Stimulated activated CD8-positive, alpha-beta memory T cell treated with anti-CD3 and anti-CD28 coated beads, Interleukin-7, amount 100 ng/mL, for 1 hour (primary cell): Measurements from ENCODE around the gene NFIA.

Experiments
- DNase-seq, 2 donors: peaks; one replicate each; pipeline ENCODE4 v3.0.0-alpha.2; 2020; ENCODE audit warnings: low read depth in 2 of 2

Gene NFIA

DNA sequence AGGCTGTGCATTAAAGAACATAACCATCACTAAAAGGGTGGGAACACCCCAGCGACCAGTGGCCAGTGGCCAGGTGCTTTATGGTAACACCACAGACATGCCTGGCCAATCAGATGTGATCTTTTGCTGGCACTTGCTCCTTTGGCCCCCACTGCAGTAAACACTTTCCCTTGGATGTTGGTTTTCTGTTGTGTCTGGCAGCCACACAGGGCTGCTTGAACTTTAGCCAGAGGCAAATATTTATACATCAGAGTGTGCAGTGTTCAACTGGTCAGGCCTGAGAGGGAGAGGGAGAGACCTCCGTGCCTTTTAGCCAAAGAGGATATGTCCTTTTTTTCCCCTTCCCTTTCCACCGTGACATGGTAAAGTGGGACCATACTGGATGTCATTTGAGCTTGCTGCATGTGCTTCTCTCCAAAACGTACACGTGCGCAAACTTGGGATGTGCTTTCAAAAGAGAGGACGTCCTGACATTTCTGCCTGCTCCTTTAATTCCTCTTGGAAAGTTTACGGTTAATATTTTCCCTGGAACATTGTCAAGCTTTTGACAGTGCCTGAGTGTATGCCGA, 101.2 kb downstream of the NFIA start:
- no peak for DNase-seq

DNA sequence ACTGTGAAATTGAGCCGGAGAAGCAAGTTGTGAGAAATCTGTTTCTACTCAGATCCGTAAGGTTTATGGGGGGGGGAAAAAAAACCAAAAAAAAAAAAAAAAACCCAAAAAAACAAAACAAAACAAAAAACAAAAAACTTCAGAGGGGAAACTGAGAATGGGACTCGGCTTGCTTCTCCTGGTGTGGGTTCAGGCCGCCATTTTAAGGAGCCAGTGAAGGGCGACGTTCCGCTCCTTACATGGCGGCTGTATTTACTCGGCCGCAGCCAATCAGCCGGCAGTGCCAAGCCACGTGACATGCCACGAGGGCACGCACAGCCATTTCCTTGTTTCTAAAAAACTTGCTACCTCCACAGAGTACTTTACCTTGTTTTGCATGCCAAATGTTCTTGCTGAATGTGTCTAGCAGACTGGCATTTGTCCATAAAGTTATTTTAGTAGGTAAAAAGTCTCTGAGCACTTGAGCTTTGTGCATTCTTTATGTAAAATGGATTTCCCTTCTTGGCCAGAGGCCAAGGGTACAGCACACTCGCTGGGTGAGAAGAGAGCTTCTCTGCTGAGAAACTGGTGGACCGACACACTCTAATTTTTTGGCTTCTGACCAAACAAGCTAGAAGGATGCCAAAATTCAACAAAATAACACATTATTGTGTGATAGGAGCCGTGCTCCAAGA, 101.8 kb downstream of the NFIA start:
- no peak for DNase-seq

DNA sequence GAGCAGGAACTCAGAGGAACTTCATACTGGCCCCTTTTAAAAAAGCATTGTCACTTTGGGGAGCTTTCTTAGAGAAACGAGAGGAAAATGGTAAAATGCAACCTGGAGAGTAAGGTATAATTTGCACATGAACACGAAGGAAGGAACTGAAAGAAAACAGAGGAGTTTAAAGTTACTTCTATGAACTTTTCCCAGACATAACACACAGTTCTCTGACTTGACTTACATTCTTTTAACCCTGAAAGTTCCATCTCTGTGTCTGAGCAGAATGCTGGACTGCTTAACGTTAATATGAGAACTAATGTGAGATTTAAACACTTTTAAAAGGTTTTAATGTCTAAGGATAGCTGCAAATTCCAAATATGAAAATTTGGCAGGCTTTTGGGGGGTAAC, 102.3 kb downstream of the NFIA start:
- no peak for DNase-seq

DNA sequence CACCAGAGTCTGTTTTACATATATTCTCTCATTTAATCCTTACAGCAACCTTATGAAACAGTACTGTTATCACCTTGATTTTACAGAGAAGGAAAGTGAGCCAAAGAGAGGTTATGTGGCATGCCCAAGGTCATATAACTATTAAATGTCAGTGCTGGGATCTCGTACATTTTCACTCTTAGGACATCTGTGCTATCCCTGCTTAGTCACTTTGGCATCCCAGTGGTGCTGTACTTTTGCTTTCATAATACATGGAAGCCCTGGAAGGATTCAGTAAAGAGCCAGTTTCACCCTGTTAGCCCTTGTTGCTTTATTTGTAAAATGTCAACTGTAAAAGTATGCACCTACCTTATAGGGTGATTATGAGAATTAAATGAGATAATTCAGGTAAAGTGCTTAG, 104.4 kb downstream of the NFIA start:
- DNase-seq, result no peak

DNA sequence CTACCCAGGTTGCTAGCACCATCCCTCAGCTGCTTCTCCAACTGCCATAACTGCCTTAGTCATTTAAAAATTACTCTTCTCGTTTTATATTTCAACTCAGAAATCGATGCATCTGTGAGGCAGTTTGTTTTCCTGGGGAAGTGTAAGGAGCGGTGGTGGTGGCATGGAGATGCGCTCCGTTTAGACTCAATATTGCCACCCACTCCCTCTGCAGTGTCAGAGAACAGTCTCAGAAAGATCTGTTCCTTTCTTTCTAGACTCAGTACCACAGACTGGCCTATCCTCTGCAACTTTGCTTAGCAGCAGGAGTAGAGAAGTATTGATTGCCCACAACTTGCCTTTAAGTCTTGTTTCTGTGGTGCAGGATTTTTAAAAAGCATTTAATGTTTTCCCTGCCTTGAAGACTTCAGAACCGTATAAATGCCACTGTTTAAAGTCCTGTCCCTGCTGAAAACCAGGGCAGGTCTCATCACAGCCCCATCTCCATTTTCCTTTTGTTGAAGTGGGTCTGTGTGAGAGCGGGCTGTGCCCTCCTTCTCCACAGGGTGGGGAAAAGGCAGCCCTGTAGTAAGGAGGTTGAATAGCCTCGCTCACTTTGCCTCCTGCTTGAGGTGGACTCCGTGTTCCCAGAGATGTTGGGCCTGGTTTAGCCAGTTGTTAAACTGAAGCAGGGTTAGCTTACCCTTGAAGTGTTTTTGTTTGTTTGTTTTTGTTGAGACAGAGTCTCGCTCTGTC, 105.2 kb downstream of the NFIA start:
- DNase-seq, result no peak

DNA sequence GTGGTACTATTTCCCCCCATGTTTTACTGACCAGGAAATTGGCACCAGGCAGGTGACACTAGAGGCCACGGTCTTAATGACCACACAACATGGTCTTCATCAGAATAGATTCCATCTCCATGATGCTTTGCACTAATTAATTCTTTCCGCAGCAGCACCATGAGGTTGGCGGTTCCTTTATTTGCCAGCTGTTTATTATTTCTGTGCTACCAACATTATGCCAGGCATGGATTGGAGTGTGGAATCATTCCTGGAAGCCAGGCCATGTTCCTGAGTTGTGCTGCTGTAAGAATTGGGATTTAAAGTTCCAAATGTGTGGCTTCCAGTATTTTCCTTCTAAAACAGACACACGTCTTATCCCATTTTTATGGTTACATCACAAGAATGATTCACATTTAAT, 107.8 kb downstream of the NFIA start:
- no peak for DNase-seq

DNA sequence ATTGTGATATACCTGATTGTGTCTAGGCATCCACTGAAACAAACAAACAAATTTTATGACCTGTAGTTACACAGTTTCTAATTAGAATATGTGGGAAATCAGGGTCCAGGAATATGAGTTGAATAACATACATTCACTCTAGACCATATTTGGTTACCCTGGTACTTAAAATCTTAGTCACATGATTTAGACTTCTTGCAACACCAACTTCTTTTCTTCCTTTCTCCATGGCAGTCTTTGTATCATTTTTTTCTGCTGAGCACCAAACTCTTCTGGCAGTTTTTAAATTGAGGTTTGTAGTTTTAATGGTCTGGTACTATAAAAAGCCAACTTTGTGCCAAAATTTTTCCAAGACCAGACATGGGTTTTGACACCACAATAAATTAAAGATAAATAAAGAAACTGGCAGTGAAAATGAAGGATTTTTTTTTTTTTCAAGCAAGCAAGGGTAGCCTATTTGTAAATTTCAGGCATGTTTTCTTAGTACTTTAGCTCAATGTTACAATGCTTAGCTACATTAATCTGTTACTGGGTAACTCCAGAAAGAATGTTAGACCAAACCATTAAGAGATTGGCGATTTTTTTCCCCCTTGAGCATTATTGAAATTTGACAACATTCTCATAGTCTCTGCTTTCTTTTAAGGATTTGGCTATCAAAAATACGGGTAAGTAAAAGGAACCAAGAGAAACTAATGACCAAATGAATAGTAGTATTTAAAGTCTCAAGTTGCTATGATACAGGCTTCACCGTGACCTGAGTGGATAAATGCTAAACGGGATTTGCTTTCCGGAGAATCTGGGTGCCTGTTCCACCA, 108.5 kb downstream of the NFIA start:
- DNase-seq, result no peak

DNA sequence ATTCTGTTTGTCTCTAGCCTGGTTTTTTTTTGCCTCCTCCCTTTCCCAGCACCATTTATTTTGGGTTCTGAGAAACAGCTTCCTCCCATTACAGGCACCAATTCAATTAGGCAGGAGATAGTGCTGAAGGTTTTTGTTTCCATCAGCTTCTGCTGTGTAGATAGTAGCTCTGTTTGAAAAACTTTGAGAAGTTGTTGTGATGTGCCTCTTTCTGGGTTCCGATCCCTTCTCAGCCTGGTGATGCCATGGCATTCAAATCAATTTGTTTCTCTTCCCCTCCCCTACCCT, 109.0 kb downstream of the NFIA start:
- DNase-seq, result no peak

DNA sequence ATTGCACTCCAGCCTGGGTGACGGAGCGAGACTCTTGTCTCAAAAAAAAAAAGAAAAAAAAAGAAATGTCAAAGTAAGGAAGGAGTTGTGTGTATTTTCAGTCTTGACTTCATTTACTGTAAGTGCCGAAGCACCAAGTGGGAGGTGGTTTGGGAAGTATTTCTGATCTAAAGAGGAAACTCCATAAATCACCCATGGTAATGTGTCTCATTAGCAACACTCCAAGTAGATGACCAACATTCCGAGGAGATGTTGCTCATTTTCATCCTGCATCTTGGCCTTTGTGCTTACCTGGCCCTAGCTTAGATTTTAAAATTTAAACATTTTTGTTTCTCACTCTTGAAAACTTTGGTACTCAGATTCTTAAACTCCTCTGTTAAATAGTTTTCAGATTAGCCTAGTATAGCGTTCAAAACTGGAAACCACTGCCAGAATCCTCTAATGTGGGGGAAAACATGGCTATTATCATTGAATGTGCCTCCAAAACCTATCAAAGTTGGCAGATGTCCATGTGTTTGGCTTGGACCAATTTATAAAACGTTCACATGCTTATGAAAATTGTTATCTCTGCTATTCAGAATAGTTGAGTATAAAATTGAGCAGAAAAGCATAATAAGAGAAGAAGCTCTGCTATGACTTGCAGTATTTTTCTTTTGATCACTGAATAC, 110.4 kb downstream of the NFIA start:
- DNase-seq, result no peak

DNA sequence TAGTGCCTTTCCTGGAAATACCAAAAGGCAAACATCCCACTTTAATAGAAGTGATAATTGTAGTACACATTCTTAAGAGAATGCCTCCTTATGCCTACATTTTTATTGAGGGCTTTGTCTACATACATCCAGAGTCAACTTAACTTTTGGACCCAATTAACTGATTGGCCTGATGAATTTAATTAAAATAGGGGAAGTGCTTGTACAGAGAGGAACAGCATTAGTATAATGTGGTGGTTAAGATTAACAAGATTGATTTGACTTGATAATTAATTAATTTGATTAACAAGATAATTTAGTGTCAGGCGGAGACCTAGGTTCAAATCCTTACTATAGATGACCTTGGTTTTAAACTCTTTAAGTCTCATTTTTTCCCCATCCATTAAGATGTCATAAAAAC, 111.4 kb downstream of the NFIA start:
- DNase-seq, result no peak

DNA sequence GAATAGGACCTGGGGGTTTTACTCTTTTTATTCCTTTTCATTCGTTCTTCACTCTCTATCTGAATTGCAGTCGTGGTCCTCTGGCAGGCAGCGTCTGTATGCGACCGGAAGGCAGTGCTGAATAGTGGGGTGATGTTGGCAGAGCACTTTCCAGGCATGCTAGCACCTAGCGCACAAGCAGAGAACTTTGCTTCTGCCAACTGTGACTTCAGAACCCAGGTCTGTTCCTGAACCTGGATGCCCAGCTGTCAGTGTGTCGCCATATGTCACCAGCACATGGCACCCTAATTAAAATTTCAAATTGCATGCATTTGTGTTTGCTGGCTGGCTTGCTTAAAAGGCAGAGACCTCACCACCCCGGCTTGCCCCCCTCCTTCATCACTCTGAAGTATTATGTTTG, 116.2 kb downstream of the NFIA start:
- DNase-seq, result no peak

DNA sequence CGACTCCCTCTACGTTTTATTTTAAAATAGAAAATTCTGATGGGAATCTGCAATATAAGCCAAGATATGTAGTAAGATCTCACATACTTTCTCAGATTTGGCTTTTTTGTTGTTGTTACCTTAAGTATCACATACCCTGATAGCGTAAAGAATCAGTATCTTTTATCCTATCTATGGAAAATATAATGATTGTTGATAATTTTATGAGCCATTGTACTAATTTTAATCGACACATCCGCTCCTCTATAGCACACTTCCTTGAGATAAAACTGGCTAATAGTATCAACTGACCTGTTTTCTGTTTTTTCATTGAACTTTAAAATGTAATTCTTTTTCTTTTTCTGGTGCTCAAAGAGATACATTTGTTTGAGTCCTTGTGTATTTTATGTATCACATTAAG, 118.7 kb downstream of the NFIA start:
- no peak for DNase-seq

DNA sequence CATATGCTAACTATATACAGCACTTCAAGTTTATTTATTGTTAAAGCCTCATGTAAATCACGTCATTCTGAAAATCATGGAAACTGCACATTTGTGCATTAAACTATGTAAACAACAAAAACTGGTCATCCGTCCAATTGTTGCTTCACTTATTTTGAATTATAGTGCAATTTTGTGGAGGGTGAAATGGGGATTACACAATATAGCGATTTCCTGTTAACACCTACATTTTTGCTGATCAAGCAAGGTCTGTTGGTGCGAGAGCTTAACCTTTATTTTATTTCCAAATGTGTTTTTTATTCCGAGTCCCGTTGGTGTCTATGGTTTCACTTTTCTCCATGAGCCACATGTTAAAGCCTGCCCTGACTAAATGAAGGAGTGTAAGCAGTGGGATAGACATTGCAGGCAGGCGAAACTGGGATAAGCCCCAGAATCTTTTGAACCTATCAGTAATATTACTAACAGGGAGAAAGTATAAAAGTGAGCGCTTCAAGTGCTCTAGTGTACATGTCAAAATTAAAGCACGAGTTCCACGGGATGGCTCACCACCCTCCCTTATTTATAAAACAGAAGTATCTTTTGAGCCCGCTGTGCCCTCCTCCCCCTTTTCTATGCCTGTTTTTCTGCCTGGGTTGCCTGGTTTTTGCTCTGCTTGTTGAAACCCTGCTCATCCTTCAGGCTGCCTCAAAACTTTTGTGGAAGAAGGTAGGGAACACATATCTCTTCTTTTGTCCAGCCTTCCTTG, 120.7 kb downstream of the NFIA start:
- DNase-seq, result no peak

DNA sequence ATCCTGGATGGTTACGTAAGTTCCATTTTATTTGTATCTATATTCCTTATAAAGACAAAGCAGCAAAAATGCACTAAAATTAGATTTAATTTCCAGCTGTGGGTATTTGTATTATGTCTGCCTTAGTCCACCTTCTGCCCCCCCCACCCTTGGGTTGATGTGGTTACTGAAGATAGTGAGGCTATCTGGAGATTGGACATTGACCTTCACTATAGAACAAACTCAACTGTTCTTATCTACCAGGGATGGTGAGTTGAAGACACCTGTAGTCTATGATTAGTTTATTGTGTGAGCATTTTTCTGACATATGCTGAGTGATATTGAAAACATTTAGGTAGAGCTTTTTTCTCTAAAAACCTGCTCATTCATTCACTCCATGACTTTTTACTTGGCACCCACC, 122.2 kb downstream of the NFIA start:
- no peak for DNase-seq

DNA sequence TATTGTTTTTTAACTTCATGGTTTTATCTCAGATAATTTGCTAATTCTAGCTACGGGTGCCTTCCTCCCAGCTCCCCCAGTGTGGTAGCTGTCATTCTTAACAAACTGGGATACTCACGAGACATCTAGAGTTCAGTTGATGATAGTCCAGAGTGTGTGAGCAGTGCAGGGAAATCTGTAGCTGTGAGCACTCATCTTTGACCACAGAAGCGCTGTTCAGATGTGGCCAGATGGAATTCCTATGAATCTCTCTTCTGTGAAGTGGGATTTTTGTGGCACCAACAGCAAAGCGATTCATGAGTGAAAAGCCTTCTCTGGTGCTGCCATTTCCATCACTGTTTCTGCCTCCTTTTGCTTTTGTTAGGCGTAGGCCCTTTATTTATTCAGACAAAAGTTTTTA, 125.1 kb downstream of the NFIA start:
- no peak for DNase-seq

DNA sequence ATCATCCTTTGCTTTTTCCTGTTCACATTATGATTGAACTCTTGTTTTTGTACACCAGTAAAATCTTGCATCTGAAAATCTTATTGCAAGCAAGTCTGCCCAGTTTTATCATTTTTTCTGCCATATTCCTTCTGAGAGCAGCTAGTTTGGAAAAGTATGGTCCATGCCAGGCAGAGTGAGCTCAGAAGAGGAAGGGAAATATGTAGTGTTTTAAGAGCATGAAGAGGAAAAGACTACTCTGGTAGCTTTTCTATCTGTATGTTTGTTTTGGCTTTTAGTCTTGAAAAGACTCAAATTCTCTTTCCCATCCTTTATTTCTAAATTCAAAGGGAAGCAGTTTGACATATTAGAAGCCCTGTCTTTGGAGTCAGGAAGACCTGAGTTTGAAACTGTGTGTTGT, 125.8 kb downstream of the NFIA start:
- no peak for DNase-seq

DNA sequence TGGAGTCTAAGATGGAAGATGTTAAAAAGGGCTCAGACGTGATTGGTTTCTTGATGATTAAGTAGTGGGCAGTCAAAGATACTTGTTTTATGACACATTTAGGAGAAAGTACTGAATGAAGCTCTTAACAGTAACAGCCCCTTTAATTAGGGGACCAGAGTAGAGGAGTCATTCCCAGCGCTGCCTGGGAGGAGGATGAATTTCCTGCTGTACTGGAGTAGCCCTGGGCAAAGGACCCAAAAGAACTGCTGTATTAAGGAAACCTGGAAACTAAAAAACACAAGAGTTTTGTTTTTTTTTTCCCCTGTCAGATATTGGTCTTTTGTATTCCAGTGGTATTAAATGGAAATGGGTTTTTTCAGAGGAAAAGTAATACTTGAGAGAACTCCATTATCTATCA, 126.5 kb downstream of the NFIA start:
- DNase-seq, result no peak

DNA sequence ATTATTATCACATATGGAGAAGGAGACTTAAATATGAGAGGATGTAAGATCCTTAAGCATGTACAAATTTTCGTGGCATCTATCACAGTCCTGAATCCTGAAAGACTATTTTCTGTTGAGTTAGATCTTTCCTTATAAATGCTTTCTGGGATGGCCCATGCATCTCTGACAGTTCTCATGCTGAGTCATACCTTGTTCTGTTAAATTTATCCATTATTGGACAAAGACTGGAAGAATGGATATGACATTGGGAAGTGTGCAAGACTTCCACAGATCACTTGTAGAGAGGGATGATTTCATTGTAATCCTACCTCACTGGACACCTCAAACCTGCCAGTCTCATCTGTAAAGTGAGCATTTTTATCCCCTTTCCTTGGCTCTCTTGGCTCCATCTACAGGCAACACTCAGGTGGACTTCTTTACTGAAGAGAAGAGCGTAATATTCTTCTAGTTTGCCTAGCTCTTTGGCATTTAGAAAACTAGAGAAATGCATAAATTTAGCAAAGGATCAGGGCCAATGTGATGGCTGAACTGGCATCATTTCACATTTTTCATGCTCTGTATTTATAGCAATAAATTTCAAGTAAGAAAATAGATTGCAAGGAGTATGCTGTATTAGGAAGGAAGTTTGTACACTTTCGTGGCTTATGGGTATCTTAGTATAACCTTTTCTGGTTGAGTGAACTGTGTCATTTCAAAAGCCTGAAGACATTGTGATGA, 128.2 kb downstream of the NFIA start:
- DNase-seq, result no peak

DNA sequence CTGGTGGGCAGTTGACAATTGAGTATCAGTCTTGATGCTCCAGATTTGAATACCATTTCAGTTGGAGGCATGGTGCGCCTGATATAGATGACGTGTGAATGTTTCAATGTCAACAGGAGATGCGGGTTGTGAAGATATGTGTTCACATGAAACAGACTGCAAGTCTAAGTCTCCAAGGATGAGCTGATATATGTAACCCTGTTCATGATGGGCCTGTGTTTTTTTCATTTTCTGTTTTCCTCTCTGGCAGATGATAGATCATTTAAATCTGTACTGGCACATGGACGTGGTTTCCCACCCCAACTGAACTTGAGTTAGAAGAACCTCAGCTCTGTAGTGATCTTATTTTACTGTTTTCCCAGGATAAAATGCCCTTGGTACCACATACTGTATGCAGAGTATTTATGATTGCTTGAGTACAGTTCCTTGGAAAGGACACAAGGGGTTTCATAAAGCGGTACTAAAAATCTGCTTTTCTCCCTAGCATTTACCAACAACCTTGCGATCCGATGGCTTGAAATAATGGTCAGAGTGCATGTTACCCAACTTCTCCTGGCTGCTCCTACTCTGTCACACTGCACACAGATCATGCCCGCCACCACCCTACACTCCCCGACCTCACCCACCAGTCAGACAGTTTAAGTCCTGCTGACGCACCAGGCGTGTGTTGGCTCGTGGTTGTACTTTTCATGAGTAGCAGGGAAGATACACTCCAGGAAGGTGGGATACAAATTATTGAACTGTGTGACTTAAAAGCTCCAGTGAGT, 131.1 kb downstream of the NFIA start:
- DNase-seq, result no peak

DNA sequence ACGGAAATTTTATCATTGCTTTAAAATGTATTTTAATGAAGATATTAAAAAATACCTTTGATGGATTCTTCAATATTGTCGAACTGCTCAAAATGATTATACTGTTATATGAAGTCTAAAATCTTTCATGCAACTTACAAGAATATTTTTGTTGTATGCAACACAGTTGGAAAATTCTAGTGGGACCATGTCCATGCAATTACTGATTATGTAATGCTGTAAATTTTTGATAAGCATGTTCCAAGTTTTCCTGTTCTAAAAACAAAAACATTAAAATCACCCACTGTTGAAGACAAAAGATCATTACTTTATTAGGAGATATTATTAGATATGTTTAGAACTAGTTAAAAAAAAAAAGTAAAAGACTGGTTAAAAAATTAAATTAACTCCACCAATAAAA, 132.8 kb downstream of the NFIA start:
- DNase-seq, result no peak
